ACHN (cell line): ENCODE data around the gene TMEM87B.
A peak's percentile ranks its signal among the peaks of the same experiment; 100 is the strongest.
"Not testable (repeated sequence)": the region's sequence is repeated elsewhere in the genome, so short reads cannot be mapped to it uniquely, and the experiment has no call there.

ENCODE experiments used
- DNase-seq: peaks from one replicate; pipeline ENCODE4 v3.0.0-alpha.2; 2015
- in situ Hi-C: cut with HindIII; loops from 2 replicates; pipeline ENCODE4 v1.10.0; 2017; ENCODE audit warnings: low sequenced_read_pairs, low pct_ligation_motif_present, low pct_unique_long_range_greater_than_20kb

TMEM87B gene

GRCh38 chr2:112031473-112032223 is 23.4 kb upstream of the TMEM87B start:
- in situ Hi-C loops, result no loop called here
- no peak for DNase-seq

- DNase-seq, result no peak
- in situ Hi-C loops, result no loop called here
Measured at GRCh38 chr2:112032224-112032586, 22.9 kb upstream of the TMEM87B start.

- in situ Hi-C loops, result no loop called here
- DNase-seq, result peak; percentile 53
Measured at GRCh38 chr2:112032689-112033465, 22.2 kb upstream of the TMEM87B start.

GRCh38 chr2:112033600-112033999 is 21.5 kb upstream of the TMEM87B start:
- peak; percentile 49 for DNase-seq

GRCh38 chr2:112034924-112035323 is 20.1 kb upstream of the TMEM87B start:
- DNase-seq, result no peak
- in situ Hi-C loops, result no loop called here

More at GRCh38 chr2:112033600-112033999, 21.5 kb upstream of the TMEM87B start:
- in situ Hi-C loops, result no loop called here

GRCh38 chr2:112035786-112036185 is 19.3 kb upstream of the TMEM87B start:
- DNase-seq, result no peak
- in situ Hi-C loops, result no loop called here

GRCh38 chr2:112039556-112039955 is 15.5 kb upstream of the TMEM87B start:
- DNase-seq, in situ Hi-C loops: not testable (repeated sequence)

GRCh38 chr2:112040066-112040465 is 15.0 kb upstream of the TMEM87B start:
- in situ Hi-C loops, DNase-seq: not testable (repeated sequence)

- in situ Hi-C loops, DNase-seq: not testable (repeated sequence)
Measured at GRCh38 chr2:112041460-112041859, 13.6 kb upstream of the TMEM87B start.

- in situ Hi-C loops, result no loop called here
- DNase-seq, result no peak
Measured at GRCh38 chr2:112045446-112046014, 9.5 kb upstream of the TMEM87B start.

GRCh38 chr2:112046231-112046630 is 8.8 kb upstream of the TMEM87B start:
- in situ Hi-C loops, result no loop called here
- DNase-seq, result no peak

GRCh38 chr2:112047537-112048235 is 7.4 kb upstream of the TMEM87B start:
- in situ Hi-C loops, result no loop called here
- DNase-seq, result no peak

- no peak for DNase-seq
- in situ Hi-C loops, result no loop called here
Measured at GRCh38 chr2:112048236-112048592, 6.9 kb upstream of the TMEM87B start.

- DNase-seq, result peak; percentile 65
- in situ Hi-C loops, result no loop called here
Measured at GRCh38 chr2:112048887-112049286, 6.2 kb upstream of the TMEM87B start.

GRCh38 chr2:112050316-112050715 is 4.8 kb upstream of the TMEM87B start:
- no peak for DNase-seq
- in situ Hi-C loops, result no loop called here

GRCh38 chr2:112053917-112054846 is 887 bp upstream of the TMEM87B start:
- in situ Hi-C loops, result no loop called here
- DNase-seq, result peak; percentile 92

- in situ Hi-C loops, result no loop called here
- peak; percentile 68 for DNase-seq
Measured at GRCh38 chr2:112055730-112056625, 909 bp downstream of the TMEM87B start.
